Testis (tissue), 2 donors: ENCODE measurements around the gene EDAR.

Experiments
- CTCF ChIP-seq, 3 experiments: fragments of 450-650 bp in 2 of 3; fragments of 200-600 bp in 1 of 3; sonication (generic) in 1 of 3; IDR thresholded peaks; one replicate each; pipeline ENCODE4 v1.5.1; 2016 to 2019; ENCODE audit warnings: antibody characterized with exemption in 3 of 3, mild to moderate bottlenecking in 2 of 3, moderate library complexity in 1 of 3
- POLR2A ChIP-seq: fragments of 450-650 bp; IDR thresholded peaks from one replicate; pipeline ENCODE4 v1.6.1; 2017; ENCODE audit warnings: antibody characterized with exemption, mild to moderate bottlenecking, moderate library complexity

GRCh38 chr2:108975613-108976435, 13.2 kb downstream of the EDAR start:
- no peak for TF ChIP-seq CTCF (IDR thresholded peaks at IDR 0.05)
- no peak for TF ChIP-seq POLR2A
